HCT116 (cell line): ENCODE data around the gene DLL1. TPM values are rescaled to one million over a fixed set of nuclear protein-coding genes. Genes with fewer than 3 reads are reported as not detected.

Source experiments
- ATAC-seq: fragments of 200-7000 bp; cut with Tn5 transposase; 2 replicates; pipeline ENCODE4 v1.9.1; 2020; ENCODE audit warnings: mild to moderate bottlenecking, moderate library complexity
- BruUV-seq: library from RNA; stranded (reverse); fragments of 400-500 nt; replicated peaks from 2 replicates; lab custom pipeline; 2021; lab: Mats Ljungman, UMichigan
- CTCF ChIA-PET: fragments of 300-600 bp; sonication (Branson Sonifier 250); formaldehyde crosslinking; loops from one replicate; lab custom pipeline; 2021; ENCODE audit warnings: antibody characterized with exemption; lab: Charles Lee
- POLR2A ChIA-PET: fragments of 300-600, 350-600 bp; sonication (Branson Sonifier 250); formaldehyde crosslinking; loops from one replicate; lab custom pipeline; 2021; ENCODE audit warnings: antibody characterized with exemption; lab: Charles Lee
- RAD21 ChIA-PET, 2 experiments: fragments of 300-600 bp; sonication (Branson Sonifier 250); formaldehyde crosslinking; loops; one replicate each; lab custom pipeline; 2023; ENCODE audit warnings: low total read pairs in 2 of 2; ENCODE audit not compliant: uncharacterized antibody in 2 of 2, unreplicated experiment in 2 of 2, low non-redundant PET in 1 of 2; lab: Charles Lee
- DNase-seq: peaks from one replicate; pipeline ENCODE4 v3.0.0-alpha.2; 2010; ENCODE audit warnings: low read depth, low spot score
- H2AFZ ChIP-seq: fragments of 200-600 bp; shearing (Covaris generic), sonication (generic); 2 replicates; pipeline ENCODE4 v1.6.1; 2017; ENCODE audit warnings: low read depth, mixed run types, mixed read lengths, antibody characterized with exemption, low read length; ENCODE audit not compliant: poor library complexity, severe bottlenecking
- H3K27ac ChIP-seq: 2 replicates; pipeline ENCODE4 v1.5.1; 2012; ENCODE audit warnings: low read depth, low read length
- H3K27me3 ChIP-seq: fragments of 200-600 bp; sonication (generic); 2 replicates; pipeline ENCODE4 v1.6.1; 2016; ENCODE audit warnings: mixed run types, low read length, mixed read lengths; ENCODE audit not compliant: insufficient read depth
- H3K36me3 ChIP-seq, 2 experiments: fragments of 200-500 bp in 1 of 2; fragments of 200-600 bp in 1 of 2; sonication (Bioruptor generic) in 1 of 2; sonication (generic) in 1 of 2; 2 replicates each; pipeline versions ENCODE4 v1.5.1 to v1.6.1; 2014 to 2016; ENCODE audit warnings: low read length in 2 of 2, inconsistent platforms in 1 of 2, mixed read lengths in 1 of 2, mixed run types in 1 of 2; ENCODE audit not compliant: insufficient read depth in 2 of 2, control insufficient read depth in 1 of 2
- H3K4me1 ChIP-seq, 2 experiments: fragments of 200-600 bp in 1 of 2; sonication (generic) in 1 of 2; 2 replicates each; pipeline versions ENCODE4 v1.5.1 to v1.6.1; 2012 to 2017; ENCODE audit warnings: low read length in 2 of 2, inconsistent platforms in 1 of 2, mild to moderate bottlenecking in 1 of 2, mixed read lengths in 1 of 2, mixed run types in 1 of 2, moderate library complexity in 1 of 2; ENCODE audit not compliant: insufficient read depth in 2 of 2, control insufficient read depth in 1 of 2
- H3K4me2 ChIP-seq: fragments of 200-600 bp; sonication (generic); 2 replicates; pipeline ENCODE4 v1.6.1; 2017; ENCODE audit warnings: mixed run types, low read length, mixed read lengths
- H3K4me3 ChIP-seq, 2 experiments: fragments of 200-600 bp in 1 of 2; sonication (generic) in 1 of 2; replicated peaks in 1 of 2; 2 replicates each; pipeline ENCODE4 v1.5.1; 2011 to 2016; ENCODE audit warnings: low read length in 2 of 2, control low read depth in 1 of 2, low read depth in 1 of 2, mild to moderate bottlenecking in 1 of 2, mixed read lengths in 1 of 2, mixed run types in 1 of 2
- H3K79me2 ChIP-seq: fragments of 200-600 bp; sonication (generic); 2 replicates; pipeline ENCODE4 v1.6.1; 2017; ENCODE audit warnings: mild to moderate bottlenecking, mixed run types, low read length, moderate library complexity, mixed read lengths; ENCODE audit not compliant: insufficient read depth
- H3K9ac ChIP-seq: fragments of 200-600 bp; sonication (generic); 2 replicates; pipeline ENCODE4 v1.6.1; 2016; ENCODE audit warnings: low read length, mixed read lengths
- H3K9me2 ChIP-seq: fragments of 200-600 bp; sonication (generic), shearing (Covaris generic); 2 replicates; pipeline ENCODE4 v1.6.1; 2017; ENCODE audit warnings: mixed run types, mild to moderate bottlenecking, moderate library complexity; ENCODE audit not compliant: insufficient read depth
- H3K9me3 ChIP-seq, 2 experiments: fragments of 200-500 bp in 1 of 2; fragments of 200-600 bp in 1 of 2; sonication (Bioruptor generic) in 1 of 2; sonication (generic) in 1 of 2; 2 replicates each; pipeline ENCODE4 v1.6.1; 2014 to 2017; ENCODE audit warnings: low read length in 2 of 2, mixed read lengths in 2 of 2, inconsistent platforms in 1 of 2, low read depth in 1 of 2, mild to moderate bottlenecking in 1 of 2, mixed run types in 1 of 2, moderate library complexity in 1 of 2; ENCODE audit not compliant: control insufficient read depth in 1 of 2, insufficient read depth in 1 of 2
- H4K20me1 ChIP-seq: fragments of 200-600 bp; sonication (generic), shearing (Covaris generic); 2 replicates; pipeline ENCODE4 v1.6.1; 2017; ENCODE audit warnings: mixed run types, mild to moderate bottlenecking, moderate library complexity; ENCODE audit not compliant: insufficient read depth
- CBX3 ChIP-seq: IDR thresholded peaks from 2 replicates; pipeline ENCODE4 v1.6.1; 2012; ENCODE audit warnings: low read depth
- ELF1 ChIP-seq: IDR thresholded peaks from 2 replicates; pipeline ENCODE4 v1.6.1; 2012; ENCODE audit warnings: low read depth, borderline replicate concordance
- EZH2 ChIP-seq: fragments of 200-600 bp; sonication (generic); IDR thresholded peaks from 2 replicates; pipeline ENCODE4 v1.6.1; 2017; ENCODE audit warnings: antibody characterized with exemption, mixed run types
- EZH2phosphoT487 ChIP-seq: fragments of 200-600 bp; IDR thresholded peaks from 2 replicates; pipeline ENCODE4 v1.6.1; 2018; ENCODE audit warnings: antibody characterized with exemption, borderline replicate concordance
- FOSL1 ChIP-seq: IDR thresholded peaks from 2 replicates; pipeline ENCODE4 v1.6.1; 2012; ENCODE audit warnings: low read depth
- JUND ChIP-seq: IDR thresholded peaks from 2 replicates; pipeline ENCODE4 v1.6.1; 2012
- POLR2A ChIP-seq: IDR thresholded peaks from 2 replicates; pipeline ENCODE4 v1.7.0; 2011; ENCODE audit warnings: borderline replicate concordance; ENCODE audit not compliant: insufficient read depth, insufficient read length; ENCODE audit errors: extremely low read depth
- POLR2AphosphoS5 ChIP-seq: IDR thresholded peaks from 2 replicates; pipeline ENCODE4 v1.6.1; 2011; ENCODE audit warnings: mild to moderate bottlenecking, low read depth, low read length, moderate library complexity
- RAD21 ChIP-seq: IDR thresholded peaks from 2 replicates; pipeline ENCODE4 v1.6.1; 2012; ENCODE audit warnings: low read depth, mild to moderate bottlenecking
- SIN3A ChIP-seq: IDR thresholded peaks from 2 replicates; pipeline ENCODE4 v1.6.1; 2012; ENCODE audit warnings: low read depth
- SRF ChIP-seq: IDR thresholded peaks from 2 replicates; pipeline ENCODE4 v1.6.1; 2012; ENCODE audit warnings: low read depth
- YY1 ChIP-seq: IDR thresholded peaks from 2 replicates; pipeline ENCODE4 v1.6.1; 2011; ENCODE audit warnings: low read length, low read depth, moderate library complexity, mild to moderate bottlenecking; ENCODE audit not compliant: insufficient replicate concordance; ENCODE audit errors: extremely low read depth
- ZBTB33 ChIP-seq: IDR thresholded peaks from 2 replicates; pipeline ENCODE4 v1.6.1; 2011; ENCODE audit warnings: mild to moderate bottlenecking, low read length, moderate library complexity; ENCODE audit not compliant: insufficient replicate concordance; ENCODE audit errors: extremely low read depth
- ZFX ChIP-seq: fragments of 450-650 bp; IDR thresholded peaks from 2 replicates; pipeline ENCODE4 v1.6.1; 2017
- ZNF274 ChIP-seq: fragments of 200-500 bp; sonication (Bioruptor generic); IDR thresholded peaks from 2 replicates; pipeline ENCODE4 v1.6.1; 2014; ENCODE audit warnings: mild to moderate bottlenecking, low read depth, low read length, inconsistent platforms
- intact Hi-C: fragments of 100-400 bp; cut with micrococcal nuclease; formaldehyde crosslinking; loops from 2 replicates; pipeline ENCODE4 v1.10.0; 2022
- total RNA-seq: library from RNA; stranded (reverse); gene quantifications from one replicate; pipeline ENCODE4 v1.2.1, GENCODE V29; 2021; ENCODE audit not compliant: unreplicated experiment
- TF ChIP-seq, protein P1 (sequence below): IDR thresholded peaks from 2 replicates; pipeline ENCODE4 v1.6.1; 2012
- TF ChIP-seq, protein P2 (sequence below), 3 experiments: fragments of 200-600 bp in 1 of 3; sonication (generic) in 1 of 3; IDR thresholded peaks in 2 of 3; conservative IDR thresholded peaks in 1 of 3; 2 replicates each; pipeline ENCODE4 v1.5.1; 2012 to 2017; ENCODE audit warnings: low read depth in 2 of 3, low read length in 2 of 3, antibody characterized with exemption in 1 of 3, borderline replicate concordance in 1 of 3, control low read depth in 1 of 3, mild to moderate bottlenecking in 1 of 3, mixed read lengths in 1 of 3, mixed run types in 1 of 3, moderate library complexity in 1 of 3; ENCODE audit not compliant: insufficient read depth in 1 of 3

The DLL1 gene
- total RNA-seq, 1 experiment from 2014 or later, result 5.3 TPM

GRCh38 chr6:170254315-170255213 lies 36.3 kb downstream of the DLL1 start:
- H3K4me1 ChIP-seq, result no peaks in the 10 kb centered on the region
- ATAC-seq, result no peak
- H2AFZ ChIP-seq, result no peak overlapping the region
- H3K36me3 ChIP-seq, result no peaks in the 10 kb centered on the region
- no peaks in the 10 kb centered on the region for H3K9me2 ChIP-seq
- intact Hi-C loops, result no loop called here
- CTCF ChIA-PET, result no interaction called here
- no peaks in the 10 kb centered on the region for H3K9me3 ChIP-seq
- H3K4me2 ChIP-seq, result no peak overlapping the region
- H3K9ac ChIP-seq, result no peak overlapping the region
- no TSS peak for BruUV-seq
- no peak overlapping the region for H3K27ac ChIP-seq
- TF ChIP-seq, protein P1, sequence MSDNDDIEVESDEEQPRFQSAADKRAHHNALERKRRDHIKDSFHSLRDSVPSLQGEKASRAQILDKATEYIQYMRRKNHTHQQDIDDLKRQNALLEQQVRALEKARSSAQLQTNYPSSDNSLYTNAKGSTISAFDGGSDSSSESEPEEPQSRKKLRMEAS, result no peak
- TF ChIP-seq POLR2A, result no peak
- no peak for TF ChIP-seq YY1
- TF ChIP-seq ZFX, result no peak
- TF ChIP-seq EZH2, result no peak
- no peak for TF ChIP-seq JUND
- no peak for TF ChIP-seq SRF
- no peak for TF ChIP-seq ELF1
- no peak for TF ChIP-seq FOSL1
- TF ChIP-seq SIN3A, result no peak
- no peak for TF ChIP-seq ZBTB33
- TF ChIP-seq ZNF274, result no peak
- TF ChIP-seq, protein P2, sequence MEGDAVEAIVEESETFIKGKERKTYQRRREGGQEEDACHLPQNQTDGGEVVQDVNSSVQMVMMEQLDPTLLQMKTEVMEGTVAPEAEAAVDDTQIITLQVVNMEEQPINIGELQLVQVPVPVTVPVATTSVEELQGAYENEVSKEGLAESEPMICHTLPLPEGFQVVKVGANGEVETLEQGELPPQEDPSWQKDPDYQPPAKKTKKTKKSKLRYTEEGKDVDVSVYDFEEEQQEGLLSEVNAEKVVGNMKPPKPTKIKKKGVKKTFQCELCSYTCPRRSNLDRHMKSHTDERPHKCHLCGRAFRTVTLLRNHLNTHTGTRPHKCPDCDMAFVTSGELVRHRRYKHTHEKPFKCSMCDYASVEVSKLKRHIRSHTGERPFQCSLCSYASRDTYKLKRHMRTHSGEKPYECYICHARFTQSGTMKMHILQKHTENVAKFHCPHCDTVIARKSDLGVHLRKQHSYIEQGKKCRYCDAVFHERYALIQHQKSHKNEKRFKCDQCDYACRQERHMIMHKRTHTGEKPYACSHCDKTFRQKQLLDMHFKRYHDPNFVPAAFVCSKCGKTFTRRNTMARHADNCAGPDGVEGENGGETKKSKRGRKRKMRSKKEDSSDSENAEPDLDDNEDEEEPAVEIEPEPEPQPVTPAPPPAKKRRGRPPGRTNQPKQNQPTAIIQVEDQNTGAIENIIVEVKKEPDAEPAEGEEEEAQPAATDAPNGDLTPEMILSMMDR (IDR thresholded peaks at IDR 0.05 in 2 of 3, conservative IDR thresholded peaks at IDR 0.05 in 1 of 3; ENCODE audit: borderline replicate concordance in 1 of 3, insufficient read depth in 1 of 3, low read depth in 2 of 3, low read length in 2 of 3), result no peak
- no peak for TF ChIP-seq POLR2AphosphoS5
- TF ChIP-seq RAD21, result no peak
- TF ChIP-seq CBX3, result no peak
- no peak for TF ChIP-seq EZH2phosphoT487
- H3K27me3 ChIP-seq, result no peaks in the 10 kb centered on the region
- RAD21 ChIA-PET, result no interaction called here
- H4K20me1 ChIP-seq, result no peaks in the 10 kb centered on the region
- no peaks in the 10 kb centered on the region for H3K79me2 ChIP-seq
- no peak overlapping the region for H3K4me3 ChIP-seq
- DNase-seq, result no peak
- POLR2A ChIA-PET, result no interaction called here
